ENCODE data around the gene NOP14.

- TF ChIP-seq CTCF (IDR thresholded peaks at IDR 0.05; ENCODE audit: control extremely low read depth in 1 of 3, insufficient read depth in 1 of 3, low read depth in 1 of 3, low read length in 3 of 3) (no peak), JUND (IDR thresholded peaks at IDR 0.05; ENCODE audit: low read length) (no peak), SIN3A (conservative IDR thresholded peaks at IDR 0.05 in 1 of 2, IDR thresholded peaks at IDR 0.05 in 1 of 2; ENCODE audit: low read depth in 1 of 2, low read length in 2 of 2) (no peak), TAF1 (IDR thresholded peaks at IDR 0.05; ENCODE audit: low read depth, low read length) (no peak), ASH2L (IDR thresholded peaks at IDR 0.05; ENCODE audit: low read length) (no peak), MAFK (IDR thresholded peaks at IDR 0.05; ENCODE audit: low read depth, low read length) (no peak), EGR1 (IDR thresholded peaks at IDR 0.05; ENCODE audit: borderline replicate concordance, low read depth, low read length) (no peak), SP1 (IDR thresholded peaks at IDR 0.05; ENCODE audit: low read depth, low read length) (no peak), SP2 (IDR thresholded peaks at IDR 0.05; ENCODE audit: low read length) (no peak), ZNF274 (IDR thresholded peaks at IDR 0.05; ENCODE audit: borderline replicate concordance, extremely low read depth, low read length) (no peak), SAP30 (IDR thresholded peaks at IDR 0.05; ENCODE audit: insufficient read depth, insufficient replicate concordance, low read length) (no peak), SUZ12 (IDR thresholded peaks at IDR 0.05; ENCODE audit: low read length) (no peak), POLR2AphosphoS5 (IDR thresholded peaks at IDR 0.05; ENCODE audit: low read depth, low read length) (no peak)
Observed at GRCh38 chr4:2947926-2948325, 15.3 kb downstream of the NOP14 start.
